ENCODE results near the gene GPNMB.
A peak's percentile ranks its signal among the peaks of the same experiment; 100 is the strongest.

GPNMB gene

GRCh38 chr7:23294549-23295400 is 48.2 kb downstream of the GPNMB start:
- Histone ChIP-seq H3K4me3 (ENCODE audit: severe bottlenecking) (no peak overlapping the region), H3K27me3 (ENCODE audit: insufficient read depth, poor library complexity, severe bottlenecking) (no peaks in the 10 kb centered on the region), H3K4me1 (ENCODE audit: insufficient read depth, poor library complexity, severe bottlenecking) (peaks cover 10% of the 10 kb centered on the region), H3K27ac (ENCODE audit: poor library complexity, severe bottlenecking) (no peak overlapping the region), H3K36me3 (ENCODE audit: low read depth) (no peaks in the 10 kb centered on the region), H3K9me3 (ENCODE audit: severe bottlenecking) (no peaks in the 10 kb centered on the region)
- TF ChIP-seq CTCF (IDR thresholded peaks at IDR 0.05; ENCODE audit: poor library complexity, severe bottlenecking): no peak
- no peak for DNase-seq (ENCODE audit: low spot score)
- no peak for ATAC-seq (ENCODE audit: low read depth)

- Histone ChIP-seq H3K9me3 (ENCODE audit: severe bottlenecking) (no peaks in the 10 kb centered on the region), H3K36me3 (ENCODE audit: low read depth) (no peaks in the 10 kb centered on the region), H3K4me1 (ENCODE audit: insufficient read depth, poor library complexity, severe bottlenecking) (peaks cover 10% of the 10 kb centered on the region), H3K27ac (ENCODE audit: poor library complexity, severe bottlenecking) (no peak overlapping the region), H3K4me3 (ENCODE audit: severe bottlenecking) (no peak overlapping the region), H3K27me3 (ENCODE audit: insufficient read depth, poor library complexity, severe bottlenecking) (no peaks in the 10 kb centered on the region)
- no peak for TF ChIP-seq CTCF (IDR thresholded peaks at IDR 0.05; ENCODE audit: poor library complexity, severe bottlenecking)
- no peak for DNase-seq (ENCODE audit: low spot score)
- ATAC-seq (ENCODE audit: low read depth): no peak
These were observed 48.8 kb downstream of the GPNMB start for GRCh38 chr7:23295401-23295697.

GRCh38 chr7:23298141-23298881 is 51.7 kb downstream of the GPNMB start:
- peaks cover 27% of the 10 kb centered on the region for H3K36me3 ChIP-seq (ENCODE audit: low read depth)
- H3K27me3 ChIP-seq (ENCODE audit: insufficient read depth, poor library complexity, severe bottlenecking): no peaks in the 10 kb centered on the region
- no peak overlapping the region for H3K4me3 ChIP-seq (ENCODE audit: severe bottlenecking)
- no peak for ATAC-seq (ENCODE audit: low read depth)
- peaks cover 10% of the 10 kb centered on the region for H3K4me1 ChIP-seq (ENCODE audit: insufficient read depth, poor library complexity, severe bottlenecking)
- no peaks in the 10 kb centered on the region for H3K9me3 ChIP-seq (ENCODE audit: severe bottlenecking)
- no peak for DNase-seq (ENCODE audit: low spot score)
- no peak for TF ChIP-seq CTCF (IDR thresholded peaks at IDR 0.05; ENCODE audit: poor library complexity, severe bottlenecking)
- peak overlapping the region; percentile 76 for H3K27ac ChIP-seq (ENCODE audit: poor library complexity, severe bottlenecking)

GRCh38 chr7:23298885-23299769 is 52.6 kb downstream of the GPNMB start, which contains the start of gene MALSU1:
MALSU1 (plus strand) TSS chr7:23299339; CDS start chr7:23299353, 14 bp downstream.
- ATAC-seq (ENCODE audit: low read depth) (peak; percentile 96), DNase-seq (ENCODE audit: low spot score) (peak; percentile 96)
- H3K36me3 ChIP-seq (ENCODE audit: low read depth): peaks cover 32% of the 10 kb centered on the region
- H3K4me3 ChIP-seq (ENCODE audit: severe bottlenecking): peak within 1 kb of the TSS; percentile 94
- TF ChIP-seq CTCF (IDR thresholded peaks at IDR 0.05; ENCODE audit: poor library complexity, severe bottlenecking): no peak
- H3K27me3 ChIP-seq (ENCODE audit: insufficient read depth, poor library complexity, severe bottlenecking): no peaks in the 10 kb centered on the region
- peaks cover 10% of the 10 kb centered on the region for H3K4me1 ChIP-seq (ENCODE audit: insufficient read depth, poor library complexity, severe bottlenecking)
- H3K9me3 ChIP-seq (ENCODE audit: severe bottlenecking): no peaks in the 10 kb centered on the region
- peak within 1 kb of the TSS; percentile 76 for H3K27ac ChIP-seq (ENCODE audit: poor library complexity, severe bottlenecking)

Data from RWPE2 (cell line).